Measurements from ENCODE around the gene SHC1. TPM values are rescaled to one million over a fixed set of nuclear protein-coding genes. Genes with fewer than 3 reads are reported as not detected.
A peak's percentile ranks its signal among the peaks of the same experiment; 100 is the strongest.

SHC1 gene
- total RNA-seq, 1 experiment from 2014 or later = 885 TPM

GRCh38 chr1:154983776-154984466, 13.4 kb upstream of the SHC1 start:
- H3K27me3 Mint-ChIP-seq (ENCODE audit: insufficient read depth, unreplicated experiment) = no peaks in the 10 kb centered on the region
- H3K9me3 Mint-ChIP-seq (ENCODE audit: unreplicated experiment) = no peaks in the 10 kb centered on the region
- DNase-seq (ENCODE audit: unreplicated experiment) = peak; percentile 47
- BruUV-seq (replicated peaks) = no TSS peak
- peaks cover 8% of the 10 kb centered on the region for H3K4me1 Mint-ChIP-seq (ENCODE audit: insufficient read depth, unreplicated experiment)
- intact Hi-C loops (cut with micrococcal nuclease) = loop anchor here (1.0 to 2.0 kb wide), 2 partner anchors 13 to 33 kb away; partner anchors contain the start of gene SHC1
- no peak overlapping the region for H3K4me3 Mint-ChIP-seq (ENCODE audit: unreplicated experiment)
- no peak for TF ChIP-seq CTCF (IDR thresholded peaks at IDR 0.05; ENCODE audit: unreplicated experiment)
- POLR2A ChIA-PET = interaction anchor here (0.5 to 41.1 kb wide), 35 partner anchors 5 to 894 kb away, joined by 3 to 1917 read pairs (median 4); partner anchors contain the start of genes ADAM15, CKS1B, EFNA3 and FLAD1
- CTCF ChIA-PET = interaction anchor here (0.7 to 7.3 kb wide), 24 partner anchors 10 to 798 kb away, joined by 3 to 118 read pairs (median 4); partner anchors contain the start of genes LENEP, PBXIP1, PMVK and PYGO2
- H3K27ac Mint-ChIP-seq (ENCODE audit: low read depth, unreplicated experiment) = no peak overlapping the region
- peaks cover 64% of the 10 kb centered on the region for H3K36me3 Mint-ChIP-seq (ENCODE audit: insufficient read depth, unreplicated experiment)

GRCh38 chr1:154982897-154983648, 12.5 kb upstream of the SHC1 start, which contains the start of gene FLAD1:
Gene FLAD1, plus strand, starts transcription at chr1:154983344. Its CDS starts 351 bp downstream, at chr1:154983695.
- Mint-ChIP-seq H3K9me3 (ENCODE audit: unreplicated experiment) (no peaks in the 10 kb centered on the region), H3K4me1 (ENCODE audit: insufficient read depth, unreplicated experiment) (peaks cover 6% of the 10 kb centered on the region), H3K36me3 (ENCODE audit: insufficient read depth, unreplicated experiment) (peaks cover 60% of the 10 kb centered on the region), H3K27me3 (ENCODE audit: insufficient read depth, unreplicated experiment) (no peaks in the 10 kb centered on the region), H3K27ac (ENCODE audit: low read depth, unreplicated experiment) (no peak within 1 kb of the TSS), H3K4me3 (ENCODE audit: unreplicated experiment) (no peak within 1 kb of the TSS)
- no TSS peak for BruUV-seq (replicated peaks)
- intact Hi-C loops (cut with micrococcal nuclease) = loop anchor here (1.0 kb wide), 1 partner anchor 34 kb away; no protein-coding TSS in a partner anchor
- ChIA-PET POLR2A (interaction anchor here (0.5 to 41.1 kb wide), 33 partner anchors 6 to 893 kb away, joined by 3 to 1917 read pairs (median 4); partner anchors contain the start of genes CKS1B, EFNA3, FLAD1 and LENEP), CTCF (interaction anchor here (0.6 to 7.3 kb wide), 21 partner anchors 10 to 578 kb away, joined by 3 to 118 read pairs (median 5); partner anchors contain the start of genes CKS1B, LENEP, PBXIP1 and PMVK)
- TF ChIP-seq CTCF (IDR thresholded peaks at IDR 0.05; ENCODE audit: unreplicated experiment) = no peak
- peak; percentile 100 for DNase-seq (ENCODE audit: unreplicated experiment)

GRCh38 chr1:154982341-154982740, 11.8 kb upstream of the SHC1 start:
- no peak overlapping the region for H3K27ac Mint-ChIP-seq (ENCODE audit: low read depth, unreplicated experiment)
- no TSS peak for BruUV-seq (replicated peaks)
- intact Hi-C loops (cut with micrococcal nuclease) = no loop called here
- no peak overlapping the region for H3K4me3 Mint-ChIP-seq (ENCODE audit: unreplicated experiment)
- no peaks in the 10 kb centered on the region for H3K9me3 Mint-ChIP-seq (ENCODE audit: unreplicated experiment)
- no peaks in the 10 kb centered on the region for H3K27me3 Mint-ChIP-seq (ENCODE audit: insufficient read depth, unreplicated experiment)
- no peak for TF ChIP-seq CTCF (IDR thresholded peaks at IDR 0.05; ENCODE audit: unreplicated experiment)
- no peak for DNase-seq (ENCODE audit: unreplicated experiment)
- ChIA-PET CTCF (interaction anchor here (0.9 to 7.3 kb wide), 8 partner anchors 9 to 192 kb away, joined by 5 to 118 read pairs (median 10); partner anchors contain the start of genes CKS1B, LENEP, PBXIP1 and PYGO2), POLR2A (interaction anchor here (0.5 to 41.1 kb wide), 16 partner anchors 7 to 423 kb away, joined by 3 to 1917 read pairs (median 8); partner anchors contain the start of genes CKS1B, FLAD1, LENEP and PBXIP1)
- peaks cover 14% of the 10 kb centered on the region for H3K4me1 Mint-ChIP-seq (ENCODE audit: insufficient read depth, unreplicated experiment)
- peaks cover 63% of the 10 kb centered on the region for H3K36me3 Mint-ChIP-seq (ENCODE audit: insufficient read depth, unreplicated experiment)
